ENCODE data around the gene SAFB.

SAFB gene

DNA sequence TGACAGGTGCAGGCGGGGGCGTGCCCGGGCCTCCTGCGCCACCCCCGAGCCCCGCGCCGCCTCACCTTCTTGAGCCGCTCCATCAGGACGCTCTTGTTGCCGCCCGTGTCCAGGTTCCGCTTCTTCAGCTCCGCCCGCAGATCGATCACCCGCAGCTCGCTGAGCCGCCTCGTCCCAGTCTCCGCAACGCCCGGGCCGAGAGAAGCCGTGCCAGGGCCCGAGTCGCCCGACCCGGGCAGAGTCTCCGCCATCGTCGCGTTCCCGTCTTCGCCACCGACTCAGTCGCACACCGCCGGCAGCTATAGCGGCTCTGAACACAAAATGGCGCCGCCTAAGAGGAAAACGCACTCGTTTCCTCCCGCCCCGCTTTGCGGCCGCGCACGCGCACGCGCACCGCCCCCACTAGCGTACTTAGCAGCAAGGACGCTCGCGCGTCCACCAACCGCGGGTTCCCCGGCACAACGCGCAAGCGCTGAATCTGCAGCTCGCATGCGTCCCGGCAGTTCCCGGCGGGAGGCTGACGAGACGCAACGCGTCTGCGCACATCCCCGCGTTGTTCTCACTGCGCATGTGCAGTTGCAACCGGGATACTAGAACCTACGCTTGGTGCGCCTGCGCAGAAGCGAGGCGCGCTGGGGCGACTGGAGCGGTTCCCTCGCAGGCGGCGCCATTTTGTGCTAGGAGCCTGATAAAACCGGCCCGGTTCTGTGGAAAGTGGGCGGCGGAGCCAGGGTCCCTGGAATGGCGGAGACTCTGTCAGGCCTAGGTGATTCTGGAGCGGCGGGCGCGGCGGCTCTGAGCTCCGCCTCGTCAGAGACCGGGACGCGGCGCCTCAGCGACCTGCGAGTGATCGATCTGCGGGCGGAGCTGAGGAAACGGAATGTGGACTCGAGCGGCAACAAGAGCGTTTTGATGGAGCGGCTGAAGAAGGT is at the start of gene SAFB, which contains the start of gene SAFB2:
Gene SAFB, plus strand, starts transcription at position 619 of the 932 bp plus-strand sequence. Its CDS starts 123 bp downstream, at position 742.
Gene SAFB2, minus strand, starts transcription at position 312 of the 932 bp plus-strand sequence. Its CDS starts 61 bp downstream, at position 251.
- DNase-seq: peak; percentile 89

DNA sequence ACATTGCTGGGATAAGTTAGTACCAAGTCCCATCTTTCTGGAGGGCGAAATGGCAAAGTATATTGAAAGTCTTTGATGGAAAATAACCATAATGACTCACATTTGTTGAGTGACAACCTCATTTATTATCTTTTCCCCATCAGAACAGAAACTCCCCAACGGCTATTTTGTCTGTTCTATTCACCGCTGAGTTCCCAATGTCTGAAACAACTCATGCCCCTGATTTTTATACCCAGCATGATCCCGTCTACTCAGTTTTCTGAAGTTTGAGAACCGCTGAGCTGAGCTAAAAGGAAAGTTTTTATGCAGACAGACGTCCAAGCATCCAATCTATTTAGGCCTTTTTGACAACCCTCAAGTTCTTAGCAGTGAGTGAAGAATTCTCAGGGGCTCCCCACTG is 47.3 kb upstream of the SAFB start:
- no peak for DNase-seq

DNA sequence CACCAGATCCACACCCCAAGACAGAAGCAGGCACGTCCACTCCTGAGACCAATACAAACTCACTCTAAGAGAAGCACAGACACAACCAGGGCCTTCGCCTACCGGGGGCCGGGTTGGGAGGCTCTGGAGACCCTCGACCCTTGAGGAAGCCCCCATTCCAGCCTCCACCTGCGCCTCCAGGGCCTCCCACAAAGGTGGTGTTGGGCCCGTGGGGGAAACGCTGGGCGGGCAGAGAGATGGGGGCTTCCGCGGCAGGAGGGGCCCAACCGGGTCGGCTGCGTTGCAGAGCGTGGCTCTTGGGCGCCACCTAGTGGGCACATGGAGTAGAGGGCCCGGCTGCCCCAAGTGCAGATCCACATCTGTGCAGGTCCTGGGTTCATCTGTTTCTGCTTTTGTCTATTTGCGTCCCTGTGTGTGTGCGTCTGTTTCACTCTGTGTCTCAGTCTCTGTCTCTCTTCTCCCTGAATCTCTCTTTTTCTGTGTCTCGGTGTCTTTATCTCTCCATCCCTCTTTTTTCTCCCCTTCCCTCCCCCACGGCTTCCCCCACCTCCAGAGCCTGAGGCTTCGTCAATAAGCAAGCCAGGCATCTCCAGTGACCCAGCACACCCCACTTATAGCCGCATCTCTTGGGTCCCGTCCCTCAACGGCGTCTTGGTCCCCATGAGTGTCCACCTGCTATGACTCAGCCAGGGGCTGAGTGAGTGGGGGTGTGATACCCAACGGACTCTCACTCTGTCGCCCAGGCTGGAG is 44.6 kb upstream of the SAFB start:
- DNase-seq: no peak

DNA sequence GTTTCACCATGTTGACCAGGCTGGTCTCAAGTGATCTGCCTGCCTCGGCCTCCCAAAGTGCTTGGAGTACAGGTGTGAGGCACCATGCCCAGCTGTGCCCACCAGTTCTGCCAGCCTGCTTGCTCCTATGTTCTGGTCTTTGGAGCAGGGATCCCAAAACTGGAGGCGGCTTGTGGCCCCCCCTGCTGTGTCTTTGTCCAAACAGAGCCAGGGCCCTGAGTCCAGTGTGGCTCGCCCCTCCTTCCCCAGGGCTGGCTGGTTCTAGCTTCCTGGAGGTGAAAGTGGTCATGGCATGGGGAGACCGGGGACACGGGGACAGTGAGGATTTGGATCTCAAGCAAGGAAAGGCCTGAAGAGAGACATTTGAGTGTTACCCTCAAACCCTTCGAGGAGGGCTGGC is 43.6 kb upstream of the SAFB start:
- DNase-seq: no peak

DNA sequence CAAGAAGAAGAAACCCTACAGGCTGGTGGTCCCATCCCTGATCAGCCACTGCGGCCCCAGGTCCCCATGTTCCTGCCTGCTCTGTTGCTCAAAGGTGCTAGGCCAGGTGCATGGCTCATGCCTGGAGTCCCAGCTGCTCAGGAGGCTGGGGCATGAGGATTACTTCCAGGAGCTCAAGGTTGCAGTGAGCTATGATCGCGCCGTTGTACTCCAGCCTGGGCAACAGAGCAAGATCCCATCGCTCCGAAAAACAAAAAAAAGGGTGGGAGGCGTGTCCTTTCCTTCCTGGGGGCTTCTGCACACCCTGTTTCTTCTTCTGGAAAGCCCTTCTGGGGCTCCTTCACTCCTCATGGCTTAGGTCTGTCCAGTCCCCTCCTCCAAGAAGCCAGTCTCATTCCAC is 43.2 kb upstream of the SAFB start:
- no peak for DNase-seq

DNA sequence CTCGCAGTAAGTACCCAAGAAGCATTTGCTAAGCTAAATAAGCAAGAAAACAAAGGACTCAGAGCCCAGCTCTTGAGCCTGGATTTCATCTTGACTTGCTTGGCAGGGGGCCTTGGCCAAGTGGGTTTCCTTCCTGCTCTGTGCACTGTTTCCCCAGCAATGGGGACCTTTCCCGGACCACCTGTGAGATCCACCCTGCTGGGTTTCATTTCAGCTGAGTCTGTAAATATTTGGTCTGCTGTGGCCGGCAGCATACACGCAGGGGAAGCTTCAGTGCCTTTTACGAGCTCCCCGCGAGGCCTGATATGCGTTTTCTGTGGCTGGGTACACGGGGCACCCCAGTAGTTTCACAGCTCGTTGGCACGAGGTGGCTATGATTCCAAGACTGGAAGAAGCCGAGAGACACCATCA is 42.7 kb upstream of the SAFB start:
- DNase-seq: no peak

DNA sequence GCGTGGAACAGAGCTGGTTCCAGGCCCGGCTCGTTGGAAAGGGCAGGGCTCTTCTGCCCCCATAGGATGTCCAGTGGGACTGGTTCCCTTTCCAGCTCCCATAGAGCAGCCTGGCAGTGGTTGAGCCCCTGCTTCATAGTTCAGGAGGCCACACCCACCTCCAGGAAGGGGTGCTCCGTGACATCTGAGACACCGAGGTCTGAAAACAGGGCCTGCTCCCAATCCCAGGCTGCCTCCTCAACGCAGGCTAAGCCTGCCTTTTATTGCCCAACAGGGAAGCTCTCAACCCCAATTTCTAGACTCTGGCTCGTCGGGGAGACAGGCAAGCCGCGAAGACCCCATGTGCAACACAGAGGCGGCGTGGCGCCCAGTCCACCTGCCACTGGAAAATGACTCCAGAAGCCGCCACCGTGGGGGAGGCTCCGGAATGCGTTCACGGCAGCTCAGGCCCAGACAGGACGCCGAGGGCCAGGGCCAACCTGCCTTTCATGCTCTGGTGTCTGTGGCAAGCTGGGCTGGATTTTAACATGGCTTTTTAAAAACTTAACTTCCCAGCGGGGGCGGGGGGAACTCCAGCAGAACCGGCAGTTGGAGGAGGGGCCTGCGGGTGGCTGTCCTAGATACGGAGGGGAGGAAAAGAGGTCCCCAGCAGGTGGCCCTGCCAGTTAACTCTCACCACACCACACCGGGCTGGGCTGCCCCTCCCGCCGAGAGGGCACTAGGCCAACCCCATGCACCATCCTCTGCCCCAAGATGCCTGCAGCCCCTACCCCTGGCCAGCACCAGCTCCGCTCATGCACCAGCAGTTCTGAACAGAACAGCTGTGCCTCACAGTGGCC is 37.2 kb upstream of the SAFB start:
- no peak for DNase-seq

DNA sequence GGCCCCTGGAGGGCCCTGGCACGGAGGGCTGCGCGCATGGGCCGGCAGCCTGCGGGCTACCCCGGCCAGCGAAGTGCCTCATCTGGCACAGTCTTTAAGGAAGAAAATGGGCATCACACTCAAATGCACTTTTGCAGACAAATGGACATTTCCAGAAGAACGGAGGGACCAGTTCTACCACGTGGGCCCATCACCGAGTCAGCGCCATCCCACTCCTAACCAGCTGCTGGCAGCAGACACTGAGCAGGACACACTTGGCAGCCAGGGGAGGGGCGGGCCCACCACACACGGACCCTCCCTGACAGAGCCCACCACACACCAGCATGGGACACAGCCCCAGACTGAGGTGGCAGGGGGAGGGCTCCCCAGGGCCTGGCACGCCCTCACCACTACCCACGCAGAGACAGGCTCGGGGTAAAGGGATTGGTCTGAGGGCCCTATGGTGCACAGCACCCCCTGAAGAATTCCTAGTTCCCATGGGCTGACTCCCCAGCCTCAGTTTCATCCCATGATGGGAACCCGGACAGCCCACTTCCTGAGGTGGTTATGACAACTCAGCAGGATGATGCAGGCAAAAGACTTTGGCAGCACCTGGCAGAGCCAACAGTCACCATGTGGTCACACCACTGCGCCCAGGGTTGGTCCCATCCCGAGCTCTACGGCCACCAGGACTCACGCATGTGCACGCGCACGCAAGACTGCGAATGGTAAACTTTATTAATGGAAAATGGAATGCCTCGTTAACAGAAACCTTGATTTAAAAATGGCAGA is 36.4 kb upstream of the SAFB start:
- DNase-seq: no peak

DNA sequence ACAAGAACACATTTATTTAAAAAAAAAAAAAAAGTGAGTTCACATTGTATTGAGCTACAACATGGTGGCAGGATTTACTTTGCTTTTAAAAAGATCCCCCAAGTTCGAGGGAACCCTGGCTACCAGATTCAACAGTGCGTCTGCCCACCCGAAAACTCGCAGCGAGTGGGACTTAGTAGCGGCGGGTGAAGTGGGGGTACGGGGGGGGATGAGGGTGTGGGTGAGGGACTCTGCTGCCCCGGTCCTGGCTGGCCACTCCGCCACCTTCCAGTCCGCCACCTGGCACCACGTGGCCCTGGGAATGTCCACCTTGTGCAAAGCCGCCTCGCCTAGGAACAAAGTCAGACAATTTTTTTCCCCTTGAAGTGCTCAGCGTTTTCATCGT is 35.8 kb upstream of the SAFB start:
- DNase-seq: no peak

DNA sequence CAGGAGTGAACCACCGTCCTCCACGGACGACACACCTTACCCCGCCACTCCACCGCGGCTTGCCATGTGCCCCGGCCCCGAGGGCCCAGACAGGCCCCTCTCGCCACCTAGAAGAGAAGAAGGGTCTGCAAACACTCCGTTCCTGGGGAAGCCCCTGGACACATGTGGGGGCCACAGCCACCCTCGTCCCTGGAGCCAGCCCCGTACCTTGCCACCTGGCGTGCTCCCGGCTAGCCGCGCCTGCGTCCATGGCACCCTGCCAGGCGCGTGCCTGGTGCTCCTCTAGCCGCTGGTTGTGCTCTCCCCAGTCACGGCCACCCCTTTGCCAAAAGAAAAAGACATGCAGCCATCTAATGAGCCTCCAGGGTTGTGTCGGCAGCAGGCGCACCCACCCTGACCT is 35.2 kb upstream of the SAFB start:
- no peak for DNase-seq

DNA sequence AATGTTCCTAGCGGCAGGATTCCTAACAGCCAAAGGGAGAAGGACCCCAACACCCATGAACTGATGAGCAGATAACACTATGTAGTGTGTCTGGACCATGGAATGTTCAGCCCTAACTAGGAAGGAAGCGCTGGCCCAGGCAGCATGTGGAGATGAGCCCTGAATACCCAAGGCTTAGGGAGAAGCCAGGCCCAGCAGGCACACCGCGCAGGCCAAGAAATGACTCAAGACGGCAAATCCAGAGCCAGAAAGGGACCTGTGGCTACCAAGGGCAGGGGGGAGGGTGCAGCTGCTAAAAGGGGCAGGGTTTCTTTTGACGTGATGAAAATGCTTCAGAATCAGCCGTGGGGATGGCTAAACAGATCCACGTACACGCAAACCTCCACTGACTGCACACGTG is 34.4 kb upstream of the SAFB start:
- no peak for DNase-seq

DNA sequence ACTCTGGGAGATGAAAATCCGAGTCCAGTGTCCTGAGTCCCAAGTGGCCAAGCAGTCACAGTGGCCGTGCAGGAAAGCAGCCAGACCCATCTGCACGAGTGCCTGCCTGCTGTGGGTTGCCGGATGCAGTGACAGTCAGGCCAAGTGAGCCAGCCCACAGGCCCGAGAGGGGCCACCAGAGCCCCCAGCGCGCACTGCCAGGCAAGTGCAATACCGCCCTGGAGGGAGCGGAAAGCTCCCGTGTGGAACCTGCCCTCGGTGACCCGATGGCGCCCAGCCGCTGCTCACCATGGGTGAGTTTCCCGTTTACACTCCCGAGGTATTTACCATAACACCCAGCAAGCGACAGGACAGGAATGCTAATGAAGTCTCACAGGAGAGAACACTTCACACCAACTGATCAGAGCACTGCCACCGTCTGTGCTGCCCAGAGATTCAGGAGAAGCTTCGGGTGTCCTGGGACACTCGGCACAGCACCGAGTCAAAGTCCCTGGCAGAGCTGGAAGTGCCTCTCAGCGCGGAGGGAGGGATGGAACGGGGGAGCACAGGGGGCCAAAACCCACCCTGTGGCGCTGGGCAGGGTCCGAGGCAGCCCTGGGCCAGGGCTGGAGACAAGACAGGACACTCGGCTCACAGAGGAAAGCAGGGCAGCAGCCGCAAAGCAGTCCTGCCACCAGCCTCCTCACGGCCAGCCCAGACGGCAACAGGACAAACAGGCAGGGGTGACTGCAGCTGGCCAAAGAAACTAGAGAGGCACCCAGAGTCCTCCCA is 33.8 kb upstream of the SAFB start:
- no peak for DNase-seq

DNA sequence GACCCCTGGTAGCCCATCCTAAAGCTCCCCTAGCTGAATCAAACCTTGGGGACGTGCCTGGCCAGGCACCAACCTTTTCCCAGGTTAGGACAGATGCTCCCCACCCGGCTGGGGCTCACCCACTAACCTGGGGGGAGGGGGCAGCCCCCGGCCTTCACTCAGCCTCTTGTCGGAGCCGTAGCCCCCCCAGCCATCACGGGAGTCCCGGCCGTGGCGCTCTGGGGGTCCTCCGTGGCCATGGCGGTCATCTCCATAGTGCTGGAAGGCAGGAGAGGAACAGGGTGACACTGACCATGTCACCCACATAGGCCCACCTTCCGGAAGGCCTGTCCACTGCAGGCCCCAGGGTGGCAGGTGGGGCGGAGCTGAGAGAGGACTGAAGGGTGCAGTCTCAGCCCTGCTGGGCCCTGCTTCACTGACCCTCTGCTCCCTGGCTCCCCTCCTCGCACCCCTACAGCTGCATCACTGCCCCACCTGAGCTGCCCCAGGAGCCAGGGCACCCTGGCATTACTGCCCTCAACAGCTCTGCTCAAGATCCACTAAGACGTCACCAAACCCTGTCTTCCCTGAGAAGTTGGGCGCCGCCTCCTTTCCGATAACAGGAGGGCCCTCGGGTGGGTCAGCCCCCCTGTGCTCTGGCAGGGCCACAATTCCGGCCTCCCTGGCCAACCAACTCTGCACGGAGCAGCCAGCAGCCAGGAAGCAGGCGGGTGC is 32.6 kb upstream of the SAFB start:
- DNase-seq: no peak

DNA sequence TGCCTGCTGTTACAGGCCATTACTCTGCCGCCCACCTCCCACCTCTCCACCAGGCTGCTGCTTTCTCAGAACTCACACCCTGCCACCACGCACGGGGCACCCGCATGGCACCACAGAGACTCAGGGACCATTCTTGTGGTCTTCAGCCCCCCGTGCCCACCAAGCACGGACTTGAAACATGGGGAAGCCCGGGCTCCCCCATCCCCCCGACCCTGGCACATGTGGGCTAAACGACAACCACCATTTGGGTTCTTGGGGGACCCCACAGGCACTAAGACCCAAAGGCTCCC is 32.1 kb upstream of the SAFB start:
- DNase-seq: no peak

DNA sequence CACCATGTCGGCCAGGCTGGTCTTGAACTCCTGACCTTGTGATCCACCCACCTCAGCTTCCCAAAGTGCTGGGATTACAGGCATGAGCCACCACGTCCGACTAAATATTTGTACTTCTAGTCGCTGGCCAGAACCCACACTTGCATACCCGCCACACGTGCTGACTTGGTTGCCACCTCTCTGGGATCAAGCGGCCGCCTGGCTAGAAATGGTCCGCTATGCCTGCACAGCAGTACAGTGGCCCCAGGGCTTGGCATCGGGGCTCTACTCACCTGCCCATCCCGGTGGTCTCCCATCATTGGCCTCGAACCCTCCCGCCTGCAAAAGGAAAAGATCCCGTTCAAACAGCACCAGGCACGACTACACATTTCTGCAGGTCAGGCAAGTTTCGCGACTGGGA is 31.4 kb upstream of the SAFB start:
- DNase-seq: no peak

DNA sequence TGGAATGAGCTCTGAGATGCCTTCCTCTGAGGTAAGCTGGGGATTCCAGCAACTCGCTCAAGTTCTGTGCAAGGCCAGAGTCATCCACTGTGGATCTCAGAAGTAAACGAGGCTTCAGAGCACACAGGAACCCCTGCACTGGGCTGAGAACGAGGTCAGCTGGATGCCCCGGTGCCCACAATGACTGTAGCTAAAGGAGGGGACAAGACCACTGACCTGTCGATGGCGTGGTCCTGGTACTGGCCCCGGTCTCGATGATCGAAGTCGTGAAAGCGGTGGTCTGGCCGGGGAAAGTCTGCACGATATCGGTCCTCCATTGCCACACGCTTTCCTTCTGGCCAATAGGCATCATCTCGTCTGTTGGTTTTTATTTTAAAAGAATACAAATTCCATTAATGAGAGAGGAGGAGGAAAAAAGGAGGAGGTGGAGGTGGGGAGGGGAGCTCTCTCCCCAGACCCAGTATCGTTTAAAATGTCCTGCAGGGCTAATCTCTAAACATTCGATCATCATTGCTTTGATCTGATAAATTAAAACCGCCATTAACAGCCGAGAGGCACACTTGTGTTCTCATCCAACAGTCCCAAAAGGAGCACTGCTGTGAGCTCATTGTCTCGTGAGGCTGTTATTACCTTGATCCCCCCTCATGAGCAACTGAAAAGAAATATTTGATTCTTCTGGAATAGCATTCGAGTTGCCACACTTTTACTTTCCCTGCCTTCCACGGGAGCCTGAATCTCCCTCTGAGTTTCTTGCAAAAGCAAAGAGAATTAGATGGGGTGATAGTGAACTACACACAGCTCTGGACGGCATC is 30.1 kb upstream of the SAFB start:
- DNase-seq: no peak

DNA sequence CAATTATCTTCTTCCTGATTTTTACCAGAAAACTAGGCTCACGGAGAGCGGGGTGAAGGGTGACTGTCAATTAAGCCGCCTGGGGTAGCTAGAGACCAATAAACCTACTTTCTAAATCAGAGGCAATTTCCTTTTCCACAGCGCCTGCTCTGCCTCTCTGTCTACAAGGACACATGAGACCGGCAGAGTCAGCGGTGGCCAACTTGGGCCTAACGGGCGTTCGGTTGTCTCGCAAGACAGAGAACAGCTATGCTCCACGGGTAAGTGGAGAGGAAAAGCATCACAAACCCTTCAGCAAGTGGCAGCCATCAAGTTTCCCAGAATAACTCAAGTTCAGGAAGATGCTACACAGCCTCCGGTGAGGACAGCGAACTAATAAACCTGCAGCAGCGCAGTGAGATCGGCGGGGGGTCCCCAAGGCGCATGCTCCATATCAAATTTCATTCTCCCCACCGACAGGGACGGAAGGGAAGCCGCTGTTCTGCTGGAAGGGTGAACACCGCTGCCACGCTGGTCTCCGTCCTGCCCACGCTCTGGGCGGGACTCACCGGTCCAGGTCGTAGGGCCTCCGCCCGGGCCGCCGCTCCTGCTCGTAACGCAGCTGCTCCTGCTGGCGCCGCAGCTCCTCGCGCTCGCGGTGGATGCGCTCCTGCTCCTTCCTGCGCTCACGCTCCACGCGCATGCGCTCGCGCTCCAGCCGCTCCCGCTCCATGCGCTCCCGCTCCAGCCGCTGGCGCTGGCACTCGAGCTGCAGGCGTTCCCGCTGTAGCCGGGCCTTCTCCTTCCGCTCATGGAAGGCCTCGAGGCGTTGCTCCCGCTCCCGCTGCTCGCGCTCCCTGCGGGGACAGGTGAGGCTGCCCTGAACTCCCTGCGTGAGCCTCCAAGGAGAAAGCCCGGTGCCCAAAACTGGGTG is 29.3 kb upstream of the SAFB start:
- DNase-seq: no peak

DNA sequence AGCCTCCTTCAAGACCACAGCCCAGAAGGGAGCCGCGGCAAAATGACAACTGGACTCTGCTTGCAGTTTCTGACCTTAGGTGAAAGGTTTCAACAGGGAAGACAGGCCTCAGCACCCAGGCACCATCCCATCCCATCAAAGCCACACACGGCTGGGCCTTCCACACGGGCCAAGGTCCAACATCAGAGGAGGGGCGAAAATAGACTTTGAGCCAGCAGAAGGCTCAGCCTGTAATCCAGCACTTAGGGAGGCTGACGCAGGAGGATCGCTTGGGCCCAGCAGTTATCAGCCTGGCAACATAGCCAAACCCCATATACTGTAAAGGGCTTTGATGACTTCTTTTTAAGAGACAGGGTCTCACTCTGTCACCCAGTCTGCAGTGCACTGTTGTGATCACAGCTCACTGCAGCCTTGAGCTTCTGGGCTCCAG is 28.3 kb upstream of the SAFB start:
- DNase-seq: no peak

DNA sequence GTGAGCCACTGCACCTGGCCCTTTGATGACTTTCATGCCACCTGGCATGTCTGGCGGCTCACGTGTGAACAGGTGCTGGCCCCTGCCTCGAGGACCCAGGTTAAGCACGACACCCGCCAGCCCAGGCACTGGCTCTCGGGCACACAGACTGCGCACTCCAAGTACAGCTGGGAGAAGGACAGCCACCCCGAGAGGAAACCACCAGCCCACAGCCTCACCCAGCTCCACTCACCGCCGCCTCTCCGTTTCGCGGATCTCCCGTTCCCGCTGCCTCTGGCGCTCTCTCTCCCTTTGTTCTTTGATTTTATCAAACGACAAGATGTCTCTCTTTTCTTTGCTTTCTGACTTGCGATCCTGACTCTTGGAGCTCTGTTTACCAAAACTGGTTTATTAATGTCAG is 27.8 kb upstream of the SAFB start:
- DNase-seq: no peak
